GM19395 (cell line): ENCODE measurements around the gene CSF3R.

ENCODE experiments used
- ATAC-seq: cut with Tn5 transposase; IDR thresholded peaks from one replicate; pipeline ENCODE4 v1.9.1; 2021; ENCODE audit warnings: mild to moderate bottlenecking, moderate library complexity; ENCODE audit not compliant: unreplicated experiment

CSF3R gene

DNA sequence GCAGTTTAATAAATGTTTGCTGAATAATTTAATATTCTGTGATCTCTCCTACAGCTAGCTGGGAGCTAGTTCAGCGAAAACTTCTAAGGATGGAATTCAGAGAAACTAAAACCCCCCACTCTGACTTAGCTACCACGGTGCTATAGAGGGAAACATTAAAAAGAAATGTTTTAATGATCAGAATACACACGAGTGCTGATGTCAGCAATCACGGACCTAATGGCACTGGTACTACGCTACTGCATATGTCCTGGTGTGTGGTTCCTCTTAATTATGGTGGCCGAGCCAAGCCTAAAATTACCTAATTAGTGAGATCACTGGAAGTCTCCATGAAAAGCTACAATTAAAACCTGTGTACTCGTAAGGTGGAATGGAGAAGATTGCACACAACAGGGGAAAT, 61.1 kb downstream of the CSF3R start:
- no peak for ATAC-seq

DNA sequence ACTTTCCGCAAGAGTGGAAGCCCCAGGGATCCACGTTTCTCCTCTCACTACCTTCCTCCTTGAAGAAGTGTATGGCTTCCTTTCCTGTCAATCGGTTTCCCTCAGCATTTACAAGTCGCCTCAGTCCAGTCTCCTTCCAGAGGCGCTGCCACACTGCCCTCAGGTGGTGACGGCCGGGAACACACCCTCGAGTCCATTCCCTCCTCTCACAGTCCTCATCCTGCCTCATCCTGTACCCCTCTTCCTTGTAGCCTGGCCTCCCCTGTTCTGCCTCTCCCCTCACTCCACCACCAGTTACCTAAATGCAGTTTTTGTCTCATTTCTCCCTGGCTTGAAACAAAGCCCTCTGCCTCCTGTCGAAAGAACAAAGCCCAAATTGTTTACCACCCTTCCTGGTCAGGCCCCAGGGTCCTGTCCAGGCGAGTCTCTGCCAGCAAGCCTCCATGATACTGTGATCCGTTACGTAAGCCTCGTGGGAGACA, 61.8 kb downstream of the CSF3R start:
- no peak for ATAC-seq

DNA sequence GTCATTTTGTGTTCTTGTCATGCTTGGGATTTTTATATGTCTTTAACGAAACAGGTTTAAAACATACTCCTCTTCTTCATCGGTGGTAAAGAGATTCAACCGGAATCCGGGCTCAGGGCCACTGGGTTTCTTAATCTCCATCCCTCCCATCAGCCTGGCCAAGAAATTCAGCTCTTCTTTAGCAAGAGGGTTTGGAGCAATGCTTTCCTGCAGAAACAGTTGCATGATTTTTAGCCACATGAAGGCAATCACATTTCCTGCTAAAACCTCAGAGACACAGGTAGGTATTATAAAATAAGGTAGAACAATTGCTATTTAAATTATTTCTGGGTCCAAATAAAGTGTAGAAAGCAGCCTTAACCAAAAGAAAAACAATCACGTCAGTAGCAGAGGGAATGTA, 62.3 kb downstream of the CSF3R start:
- ATAC-seq: no peak

- no peak for ATAC-seq
These were observed 63.1 kb downstream of the CSF3R start for GRCh38 chr1:36419569-36419968.

- no peak for ATAC-seq
These were observed 63.6 kb downstream of the CSF3R start for GRCh38 chr1:36419140-36419539.

- no peak for ATAC-seq
These were observed 64.8 kb downstream of the CSF3R start for GRCh38 chr1:36417931-36418330.
